K562 (cell line): ENCODE results near the gene ZNF740. TPM values are rescaled to one million over a fixed set of nuclear protein-coding genes. Genes with fewer than 3 reads are reported as not detected.

Experiments used
- ARID1B ChIP-seq: fragments of 450-650 bp; IDR thresholded peaks from 2 replicates; pipeline ENCODE4 v1.6.1; 2016; ENCODE audit warnings: antibody characterized with exemption, mild to moderate bottlenecking, inconsistent platforms
- BMI1 ChIP-seq: fragments of 150-350 bp; IDR thresholded peaks from 2 replicates; pipeline ENCODE4 v1.6.1; 2014; ENCODE audit warnings: low read length
- CBFA2T3 ChIP-seq: fragments of 450-650 bp; IDR thresholded peaks from 2 replicates; pipeline ENCODE4 v1.6.1; 2017
- CHD4 ChIP-seq: fragments of 200-600 bp; sonication (generic); IDR thresholded peaks from 3 replicates; pipeline ENCODE4 v1.6.1; 2012; ENCODE audit warnings: low read depth, mild to moderate bottlenecking, mixed read lengths, low read length, inconsistent platforms; ENCODE audit not compliant: insufficient read depth, insufficient replicate concordance, poor library complexity, severe bottlenecking
- CTBP1 ChIP-seq: fragments of 450-650 bp; IDR thresholded peaks from 2 replicates; pipeline ENCODE4 v1.6.1; 2016; ENCODE audit warnings: borderline replicate concordance
- E2F8 ChIP-seq: fragments of 450-650 bp; IDR thresholded peaks from 2 replicates; pipeline ENCODE4 v1.7.1; 2018; ENCODE audit warnings: mild to moderate bottlenecking, low read depth; ENCODE audit not compliant: partially characterized antibody
- EGR1 ChIP-seq: fragments of 450-650 bp; conservative IDR thresholded peaks from 2 replicates; pipeline ENCODE4 v1.6.1; 2017; ENCODE audit warnings: mild to moderate bottlenecking
- FOSL1 ChIP-seq: fragments of 200-800 bp; sonication (Bioruptor generic); conservative IDR thresholded peaks from 2 replicates; pipeline ENCODE4 v1.6.1; 2016; ENCODE audit warnings: missing genetic modification characterization, missing compliant biosample characterization
- MXI1 ChIP-seq: IDR thresholded peaks from 2 replicates; pipeline ENCODE4 v1.6.1; 2011; ENCODE audit warnings: low read depth, mild to moderate bottlenecking, improper control_type of control experiment, low read length
- MYC ChIP-seq, 2 experiments: fragments of 250-450 bp in 1 of 2; sonication (Bioruptor Pico) in 1 of 2; IDR thresholded peaks; 2 replicates each; pipeline versions ENCODE4 v1.5.1 to v1.6.1; 2012 to 2021; ENCODE audit warnings: low read depth in 2 of 2, borderline replicate concordance in 1 of 2, improper control_type of control experiment in 1 of 2, low read length in 1 of 2, mild to moderate bottlenecking in 1 of 2, moderate library complexity in 1 of 2
- POLR3G ChIP-seq: IDR thresholded peaks from 2 replicates; pipeline ENCODE4 v1.6.1; 2011; ENCODE audit not compliant: insufficient read length, insufficient replicate concordance; ENCODE audit errors: extremely low read depth
- RAD51 ChIP-seq: fragments of 450-650 bp; IDR thresholded peaks from 2 replicates; pipeline ENCODE4 v1.7.1; 2016; ENCODE audit warnings: low read depth, mild to moderate bottlenecking, borderline replicate concordance
- SIX5 ChIP-seq, 2 experiments: IDR thresholded peaks; 2 replicates each; pipeline ENCODE4 v1.6.1; 2011; ENCODE audit warnings: low read length in 2 of 2, borderline replicate concordance in 1 of 2, low read depth in 1 of 2, mild to moderate bottlenecking in 1 of 2, moderate library complexity in 1 of 2; ENCODE audit not compliant: insufficient read depth in 1 of 2
- TAL1 ChIP-seq: fragments of 450-650 bp; IDR thresholded peaks from 2 replicates; pipeline ENCODE4 v1.6.1; 2016; ENCODE audit warnings: mild to moderate bottlenecking
- TEAD2 ChIP-seq: fragments of 450-650 bp; IDR thresholded peaks from 2 replicates; pipeline ENCODE4 v1.6.1; 2016; ENCODE audit warnings: missing genetic modification characterization, control low read depth, missing compliant biosample characterization
- ZC3H8 ChIP-seq: fragments of 450-650 bp; IDR thresholded peaks from 2 replicates; pipeline ENCODE4 v1.6.1; 2017
- ZEB2 ChIP-seq: fragments of 450-650 bp; IDR thresholded peaks from 2 replicates; pipeline ENCODE4 v1.6.1; 2016
- ZFP30 ChIP-seq: fragments of 250-450 bp; sonication (Bioruptor Pico); IDR thresholded peaks from 2 replicates; pipeline ENCODE4 v1.8.0; 2022; ENCODE audit warnings: moderate library complexity, mild to moderate bottlenecking, inconsistent platforms, borderline replicate concordance
- ZKSCAN1 ChIP-seq: fragments of 150-350 bp; IDR thresholded peaks from 2 replicates; pipeline ENCODE4 v1.6.1; 2016; ENCODE audit warnings: low read depth, low read length
- ZKSCAN3 ChIP-seq: fragments of 250-450 bp; sonication (Bioruptor Pico); IDR thresholded peaks from 2 replicates; pipeline ENCODE4 v1.4.0; 2020
- ZNF212 ChIP-seq: fragments of 450-650 bp; formaldehyde crosslinking; IDR thresholded peaks from 2 replicates; pipeline ENCODE4 v1.4.0; 2020; ENCODE audit warnings: mild to moderate bottlenecking
- ZNF311 ChIP-seq: fragments of 250-450 bp; sonication (Bioruptor Pico); IDR thresholded peaks from 2 replicates; pipeline ENCODE4 v1.4.0; 2020; ENCODE audit warnings: mild to moderate bottlenecking, moderate library complexity
- ZNF561 ChIP-seq: fragments of 450-650 bp; formaldehyde crosslinking; conservative IDR thresholded peaks from 2 replicates; pipeline ENCODE4 v1.4.0; 2020; ENCODE audit warnings: mild to moderate bottlenecking, moderate library complexity
- ZNF764 ChIP-seq: fragments of 250-450 bp; sonication (Bioruptor Pico); IDR thresholded peaks from 2 replicates; pipeline ENCODE4 v1.4.0; 2020; ENCODE audit warnings: low read depth, mild to moderate bottlenecking, moderate library complexity
- polyA plus RNA-seq, 8 experiments: library from polyadenylated mRNA; depleted of rRNA in 4 of 8; stranded (reverse) in 5 of 8; unstranded in 3 of 8; fragments of >200 nt; fragmentation: Nextera tagmentation in 2 of 8; fragmentation: Illumina TruSeq in 1 of 8; extraction: Ambion mirVana in 2 of 8; extraction: Trizol in 1 of 8; gene quantifications; 2 replicates each; pipeline versions ENCODE4 v1.2.1 to v1.2.3, GENCODE V29; 2011 to 2014; ENCODE audit warnings: inconsistent platforms in 1 of 8, missing spikeins in 1 of 8
- total RNA-seq, 7 experiments: library from RNA; depleted of rRNA in 6 of 7; stranded (reverse); fragments of >200 nt in 6 of 7; fragmentation: Illumina TruSeq in 2 of 7; extraction: Trizol in 2 of 7; gene quantifications; 2 replicates each; pipeline versions ENCODE4 v1.2.1 to v1.2.3, GENCODE V29; 2011 to 2021; ENCODE audit warnings: low replicate concordance in 1 of 7
- TF ChIP-seq, protein P1 (sequence below): fragments of 150-350 bp; IDR thresholded peaks from 2 replicates; pipeline ENCODE4 v1.6.1; 2014; ENCODE audit warnings: low read depth, mild to moderate bottlenecking, low read length, borderline replicate concordance

ZNF740 gene
- total and polyA plus RNA-seq, 9 of the 15 experiments (the other 6 are each of a cell fraction or from before 2014, with no cell fraction given) = 0.57 to 46.4 (median 18.6) TPM

DNA sequence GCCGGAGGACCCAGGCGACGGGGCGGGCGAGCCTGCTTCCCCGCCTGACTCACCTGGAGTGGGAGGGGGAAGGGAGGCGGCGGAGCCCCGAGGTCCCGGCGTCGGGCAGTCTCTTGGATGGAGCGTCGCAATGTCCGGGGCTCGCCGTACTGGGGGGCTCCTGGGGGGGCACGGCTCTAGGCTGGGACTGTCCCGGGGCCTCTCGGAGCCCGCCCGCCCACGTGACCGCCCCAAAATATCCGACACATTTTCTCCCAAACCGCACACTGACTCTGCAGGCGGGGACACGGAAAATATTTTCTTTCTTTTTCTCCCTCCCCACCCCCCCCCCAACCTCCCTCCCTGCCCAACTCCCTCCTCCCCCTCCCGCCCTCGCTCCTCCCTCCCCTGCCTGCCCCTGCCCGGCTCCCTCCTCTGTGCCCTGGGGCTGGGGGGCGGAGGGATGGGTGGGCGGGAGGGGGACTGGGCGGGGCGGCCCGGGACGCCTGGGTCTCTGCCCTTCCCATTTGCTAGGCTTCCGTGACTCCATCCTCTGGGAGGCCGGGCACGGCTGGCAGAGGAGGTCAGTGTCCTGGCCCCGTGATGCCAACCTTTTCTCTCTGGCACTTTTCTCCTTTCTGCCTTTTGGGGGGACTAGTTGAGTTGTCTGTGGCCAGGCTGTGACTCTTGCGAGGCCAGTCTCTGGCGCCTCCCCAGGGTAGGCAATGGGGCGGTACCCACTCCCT lies 51.6 kb downstream of the ZNF740 start, which contains the start of gene RARG (continued):
- no peak for TF ChIP-seq ZNF212
- no peak for TF ChIP-seq ARID1B
- no peak for TF ChIP-seq ZNF561 (CRISPR knock-in tag)
- TF ChIP-seq, protein P1, sequence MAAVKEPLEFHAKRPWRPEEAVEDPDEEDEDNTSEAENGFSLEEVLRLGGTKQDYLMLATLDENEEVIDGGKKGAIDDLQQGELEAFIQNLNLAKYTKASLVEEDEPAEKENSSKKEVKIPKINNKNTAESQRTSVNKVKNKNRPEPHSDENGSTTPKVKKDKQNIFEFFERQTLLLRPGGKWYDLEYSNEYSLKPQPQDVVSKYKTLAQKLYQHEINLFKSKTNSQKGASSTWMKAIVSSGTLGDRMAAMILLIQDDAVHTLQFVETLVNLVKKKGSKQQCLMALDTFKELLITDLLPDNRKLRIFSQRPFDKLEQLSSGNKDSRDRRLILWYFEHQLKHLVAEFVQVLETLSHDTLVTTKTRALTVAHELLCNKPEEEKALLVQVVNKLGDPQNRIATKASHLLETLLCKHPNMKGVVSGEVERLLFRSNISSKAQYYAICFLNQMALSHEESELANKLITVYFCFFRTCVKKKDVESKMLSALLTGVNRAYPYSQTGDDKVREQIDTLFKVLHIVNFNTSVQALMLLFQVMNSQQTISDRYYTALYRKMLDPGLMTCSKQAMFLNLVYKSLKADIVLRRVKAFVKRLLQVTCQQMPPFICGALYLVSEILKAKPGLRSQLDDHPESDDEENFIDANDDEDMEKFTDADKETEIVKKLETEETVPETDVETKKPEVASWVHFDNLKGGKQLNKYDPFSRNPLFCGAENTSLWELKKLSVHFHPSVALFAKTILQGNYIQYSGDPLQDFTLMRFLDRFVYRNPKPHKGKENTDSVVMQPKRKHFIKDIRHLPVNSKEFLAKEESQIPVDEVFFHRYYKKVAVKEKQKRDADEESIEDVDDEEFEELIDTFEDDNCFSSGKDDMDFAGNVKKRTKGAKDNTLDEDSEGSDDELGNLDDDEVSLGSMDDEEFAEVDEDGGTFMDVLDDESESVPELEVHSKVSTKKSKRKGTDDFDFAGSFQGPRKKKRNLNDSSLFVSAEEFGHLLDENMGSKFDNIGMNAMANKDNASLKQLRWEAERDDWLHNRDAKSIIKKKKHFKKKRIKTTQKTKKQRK = no peak
- TF ChIP-seq TEAD2 (tag) = no peak
- no peak for TF ChIP-seq CHD4
- TF ChIP-seq CTBP1 = peak; percentile 57; the same call in 1 of the 2 replicates
- peak; percentile 1; the same call in 1 of the 2 replicates for TF ChIP-seq MYC (IDR thresholded peaks at IDR 0.05; ENCODE audit: low read depth, low read length)
- TF ChIP-seq MYC (CRISPR knock-in tag; IDR thresholded peaks at IDR 0.05; ENCODE audit: borderline replicate concordance, low read depth) = no peak
- TF ChIP-seq ZKSCAN1 = no peak
- no peak for TF ChIP-seq ZFP30
- TF ChIP-seq RAD51 = peak; percentile 69
- no peak for TF ChIP-seq SIX5 (IDR thresholded peaks at IDR 0.05; ENCODE audit: borderline replicate concordance in 1 of 2, insufficient read depth in 1 of 2, low read depth in 1 of 2, low read length in 2 of 2)
- TF ChIP-seq FOSL1 (tag) = peak; percentile 63
- TF ChIP-seq ZC3H8 = no peak
- no peak for TF ChIP-seq ZNF311 (CRISPR knock-in tag)
- no peak for TF ChIP-seq ZNF764
- no peak for TF ChIP-seq E2F8
- TF ChIP-seq ZKSCAN3 (CRISPR knock-in tag) = no peak
- no peak for TF ChIP-seq MXI1
- no peak for TF ChIP-seq POLR3G
- TF ChIP-seq CBFA2T3 = no peak
- no peak for TF ChIP-seq BMI1
- peak; percentile 73 for TF ChIP-seq ZEB2
- peak; percentile 34; the same call in 1 of the 2 replicates for TF ChIP-seq EGR1
- no peak for TF ChIP-seq TAL1
